Chondrocyte (in vitro differentiated cells): ENCODE results near the gene SETMAR. TPM values are rescaled to one million over a fixed set of nuclear protein-coding genes. Genes with fewer than 3 reads are reported as not detected.

Experiments used
- DNase-seq: peaks from one replicate; pipeline ENCODE4 v3.0.0; 2021; ENCODE audit warnings: mixed read lengths, low spot score
- H3K27ac Mint-ChIP-seq: one replicate; pipeline ENCODE4 v1.8.0; 2021; ENCODE audit warnings: mild to moderate bottlenecking, moderate library complexity, mixed read lengths; ENCODE audit not compliant: unreplicated experiment
- H3K27me3 Mint-ChIP-seq: 2 replicates; pipeline ENCODE4 v1.8.0; 2021; ENCODE audit warnings: low read depth, mixed read lengths
- H3K36me3 Mint-ChIP-seq: 2 replicates; pipeline ENCODE4 v1.8.0; 2021; ENCODE audit warnings: low read depth, mixed read lengths
- H3K4me1 Mint-ChIP-seq: 2 replicates; pipeline ENCODE4 v1.8.0; 2021; ENCODE audit warnings: low read depth, mild to moderate bottlenecking, mixed read lengths
- H3K4me3 Mint-ChIP-seq: one replicate; pipeline ENCODE4 v1.8.0; 2021; ENCODE audit warnings: mild to moderate bottlenecking, moderate library complexity, mixed read lengths; ENCODE audit not compliant: unreplicated experiment
- H3K9me3 Mint-ChIP-seq: 2 replicates; pipeline ENCODE4 v1.8.0; 2021; ENCODE audit warnings: low read depth, mixed read lengths
- total RNA-seq: library from RNA; stranded (reverse); gene quantifications from 3 replicates; pipeline ENCODE4 v1.2.1, GENCODE V29; 2021
- TF ChIP-seq, protein P1 (sequence below): fragments of 200-600 bp; sonication (generic); IDR thresholded peaks from 2 replicates; pipeline ENCODE4 v1.5.0; 2021; ENCODE audit warnings: antibody characterized with exemption, mild to moderate bottlenecking, moderate library complexity

Gene SETMAR
- total RNA-seq, 1 donor from 2014 or later, result 13.1 TPM

- Mint-ChIP-seq H3K36me3 (no peaks in the 10 kb centered on the region), H3K9me3 (no peaks in the 10 kb centered on the region), H3K4me1 (peaks cover 8% of the 10 kb centered on the region), H3K27me3 (no peaks in the 10 kb centered on the region), H3K4me3 (no peak overlapping the region), H3K27ac (no peak overlapping the region)
- DNase-seq, result no peak
- TF ChIP-seq, protein P1, sequence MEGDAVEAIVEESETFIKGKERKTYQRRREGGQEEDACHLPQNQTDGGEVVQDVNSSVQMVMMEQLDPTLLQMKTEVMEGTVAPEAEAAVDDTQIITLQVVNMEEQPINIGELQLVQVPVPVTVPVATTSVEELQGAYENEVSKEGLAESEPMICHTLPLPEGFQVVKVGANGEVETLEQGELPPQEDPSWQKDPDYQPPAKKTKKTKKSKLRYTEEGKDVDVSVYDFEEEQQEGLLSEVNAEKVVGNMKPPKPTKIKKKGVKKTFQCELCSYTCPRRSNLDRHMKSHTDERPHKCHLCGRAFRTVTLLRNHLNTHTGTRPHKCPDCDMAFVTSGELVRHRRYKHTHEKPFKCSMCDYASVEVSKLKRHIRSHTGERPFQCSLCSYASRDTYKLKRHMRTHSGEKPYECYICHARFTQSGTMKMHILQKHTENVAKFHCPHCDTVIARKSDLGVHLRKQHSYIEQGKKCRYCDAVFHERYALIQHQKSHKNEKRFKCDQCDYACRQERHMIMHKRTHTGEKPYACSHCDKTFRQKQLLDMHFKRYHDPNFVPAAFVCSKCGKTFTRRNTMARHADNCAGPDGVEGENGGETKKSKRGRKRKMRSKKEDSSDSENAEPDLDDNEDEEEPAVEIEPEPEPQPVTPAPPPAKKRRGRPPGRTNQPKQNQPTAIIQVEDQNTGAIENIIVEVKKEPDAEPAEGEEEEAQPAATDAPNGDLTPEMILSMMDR, result no peak
These were observed 56.8 kb downstream of the SETMAR start for GRCh38 chr3:4359805-4360502.

DNA sequence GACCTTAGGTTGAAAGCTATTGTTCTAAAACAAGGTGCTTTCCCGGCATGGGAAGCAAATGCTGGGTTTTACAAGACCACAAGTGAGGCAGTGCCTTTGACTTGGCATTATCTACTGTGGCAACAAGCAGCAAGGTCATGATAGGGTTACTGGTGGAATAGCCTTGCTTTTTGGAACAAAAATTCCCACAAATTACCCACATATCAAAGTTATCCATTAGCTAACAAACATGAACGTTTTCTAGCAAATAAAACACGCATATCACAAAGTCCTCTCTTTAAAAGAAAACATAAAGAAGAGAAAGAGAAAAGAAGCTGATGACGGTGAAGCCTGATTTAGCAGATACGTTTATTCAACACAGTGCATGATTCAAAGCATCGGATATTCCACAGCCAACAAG lies 57.6 kb downstream of the SETMAR start:
- Mint-ChIP-seq H3K4me3 (no peak overlapping the region), H3K27me3 (no peaks in the 10 kb centered on the region), H3K4me1 (peaks cover 8% of the 10 kb centered on the region), H3K27ac (no peak overlapping the region), H3K36me3 (no peaks in the 10 kb centered on the region), H3K9me3 (no peaks in the 10 kb centered on the region)
- DNase-seq, result no peak
- TF ChIP-seq, protein P1, result no peak

- Mint-ChIP-seq H3K4me3 (no peak overlapping the region), H3K27ac (no peak overlapping the region), H3K4me1 (peaks cover 8% of the 10 kb centered on the region), H3K27me3 (no peaks in the 10 kb centered on the region), H3K9me3 (no peaks in the 10 kb centered on the region), H3K36me3 (no peaks in the 10 kb centered on the region)
- DNase-seq, result no peak
- TF ChIP-seq, protein P1, result no peak
These were observed 59.4 kb downstream of the SETMAR start for GRCh38 chr3:4362523-4362922.

Other genes with a start within 250 kb of the SETMAR start
- 33.0 to 48.5 TPM (median 33.6 TPM) in 3 replicates for gene SUMF1, start 163.9 kb downstream of the SETMAR start, total RNA-seq
- 44.7 to 77.9 TPM (median 45.0 TPM) in 3 replicates for gene ITPR1, start 190.0 kb downstream of the SETMAR start, total RNA-seq